Stimulated activated CD8-positive, alpha-beta memory T cell treated with anti-CD3 and anti-CD28 coated beads, Interleukin-7, amount 100 ng/mL, for 1 hour (primary cell): Measurements from ENCODE around the gene DLX5.

Experiments used
- DNase-seq, 2 donors: peaks; one replicate each; pipeline ENCODE4 v3.0.0-alpha.2; 2020; ENCODE audit warnings: low read depth in 2 of 2

DLX5 gene

GRCh38 chr7:96991546-96992191 is 33.0 kb downstream of the DLX5 start:
- no peak for DNase-seq

DNA sequence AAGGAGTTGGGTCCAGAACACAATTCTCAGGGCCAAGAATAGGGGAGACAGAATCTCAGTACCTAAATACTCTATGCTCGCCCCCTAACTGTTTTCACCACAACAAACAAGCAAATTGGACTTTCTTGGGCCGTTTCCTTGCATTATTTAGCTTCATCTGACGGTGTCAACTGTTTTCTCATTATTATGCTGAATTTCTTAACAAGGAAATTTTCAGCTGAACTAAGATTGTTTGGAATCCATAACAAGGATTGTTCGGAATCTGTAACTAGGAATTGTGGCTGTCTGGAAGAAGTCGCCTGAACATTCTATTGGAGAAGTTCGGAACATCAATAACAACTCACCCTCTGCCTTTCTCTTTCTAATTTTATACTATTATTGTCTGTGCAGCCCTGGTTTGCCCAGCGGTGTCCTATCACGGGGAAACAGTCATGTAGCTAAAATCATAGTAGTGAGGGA is 34.7 kb downstream of the DLX5 start:
- no peak for DNase-seq

- no peak for DNase-seq
Observed at GRCh38 chr7:96989241-96989858, 35.3 kb downstream of the DLX5 start.

DNA sequence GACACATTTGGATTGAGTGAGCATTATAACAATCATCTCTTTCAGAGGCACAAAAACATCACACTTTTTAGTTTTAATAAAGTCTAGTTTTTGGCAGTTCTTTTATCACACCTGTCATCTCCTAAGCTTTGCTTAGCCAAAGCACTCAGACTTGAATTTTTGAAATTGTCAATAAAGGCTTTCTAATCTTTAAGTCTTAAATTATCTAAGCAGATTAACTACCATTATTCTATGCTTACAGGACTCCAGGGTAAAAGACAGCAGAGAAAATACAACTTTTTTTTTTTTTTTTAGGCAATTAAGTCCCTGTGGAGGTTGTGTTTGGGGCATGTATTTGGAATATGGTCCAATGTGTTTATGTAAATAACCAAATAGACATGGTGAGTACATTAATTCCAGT is 36.9 kb downstream of the DLX5 start:
- no peak for DNase-seq

DNA sequence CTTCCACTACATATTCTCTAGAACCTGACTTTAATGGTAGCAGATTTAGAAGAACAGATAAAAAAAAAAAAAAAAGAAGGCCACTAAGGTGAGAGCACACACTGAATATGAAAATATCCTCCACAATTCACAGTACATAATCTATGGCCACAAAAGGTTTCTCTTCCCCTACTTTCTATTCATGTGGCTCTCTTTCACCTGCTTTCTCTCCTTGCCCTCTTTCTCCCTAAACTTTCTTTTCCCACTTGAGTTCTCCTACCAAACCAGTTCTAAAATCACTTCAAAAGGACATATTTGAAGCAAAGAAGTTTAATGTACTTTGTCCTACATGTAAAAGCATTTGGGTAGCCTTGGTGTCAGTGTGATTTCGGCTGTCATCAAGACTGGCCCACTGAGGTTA is 37.7 kb downstream of the DLX5 start:
- no peak for DNase-seq

- no peak for DNase-seq
Observed at GRCh38 chr7:96985992-96986391, 38.6 kb downstream of the DLX5 start.

GRCh38 chr7:96982586-96982985 is 42.0 kb downstream of the DLX5 start:
- no peak for DNase-seq

GRCh38 chr7:96979551-96980276 is 44.9 kb downstream of the DLX5 start:
- DNase-seq = no peak

DNA sequence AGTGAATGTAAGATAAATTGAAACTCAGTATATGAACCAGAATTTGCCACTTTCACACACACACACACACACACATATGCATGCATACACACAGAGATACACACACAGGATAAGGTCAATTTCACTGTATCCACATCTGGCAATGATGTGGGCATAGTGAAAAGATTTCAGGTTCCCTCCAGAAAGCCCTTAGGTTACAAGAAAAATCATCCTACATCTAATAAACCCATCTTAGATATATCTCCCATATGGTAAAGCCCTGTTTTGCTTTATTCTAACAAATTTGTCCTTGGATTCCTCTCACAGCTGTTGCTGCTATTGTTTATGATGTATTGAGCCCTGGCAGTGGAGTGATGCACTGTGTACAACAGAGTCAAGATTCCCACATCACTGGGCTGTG is 47.2 kb downstream of the DLX5 start:
- DNase-seq = no peak

DNA sequence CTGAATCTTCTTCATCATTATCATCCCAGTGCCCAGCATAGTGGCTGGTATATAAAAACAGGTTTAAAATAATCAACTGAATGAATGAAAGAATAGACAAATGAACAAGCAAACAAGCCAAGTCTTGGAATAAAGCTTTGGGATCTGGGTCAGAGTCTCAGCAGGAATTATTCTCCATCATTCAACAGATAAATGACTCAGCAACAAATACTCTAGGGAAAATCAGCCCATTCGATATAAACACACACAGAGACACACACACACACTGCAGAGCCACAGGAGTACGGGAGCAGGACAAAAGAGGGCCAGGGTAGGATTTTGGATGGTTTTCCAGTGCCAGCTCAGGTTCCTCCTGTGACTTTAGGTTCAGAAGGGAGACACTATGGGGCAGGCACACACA is 48.5 kb downstream of the DLX5 start:
- DNase-seq = no peak

- DNase-seq = no peak
Observed at GRCh38 chr7:96973986-96974385, 50.6 kb downstream of the DLX5 start.

DNA sequence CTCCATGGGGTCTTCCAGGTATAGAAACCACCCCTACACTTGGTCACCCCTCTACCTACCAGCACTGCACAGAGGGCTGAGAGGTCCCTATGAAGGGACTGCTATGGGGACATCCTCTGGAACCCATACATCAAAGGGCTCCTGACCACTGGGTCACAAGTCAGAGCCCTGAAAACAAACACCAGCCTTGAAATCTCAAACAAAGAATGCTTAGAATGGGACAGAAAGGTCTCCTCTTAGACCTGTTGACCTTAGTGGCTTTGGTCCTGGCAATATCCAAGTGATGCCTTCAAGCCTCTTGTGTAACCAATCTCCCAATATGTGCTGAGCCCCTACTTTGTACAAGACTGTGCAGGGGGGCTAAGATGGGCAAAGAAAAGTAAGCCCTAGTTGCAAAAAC is 53.9 kb downstream of the DLX5 start:
- no peak for DNase-seq
